ENCODE data around the gene MMP14.

DNA sequence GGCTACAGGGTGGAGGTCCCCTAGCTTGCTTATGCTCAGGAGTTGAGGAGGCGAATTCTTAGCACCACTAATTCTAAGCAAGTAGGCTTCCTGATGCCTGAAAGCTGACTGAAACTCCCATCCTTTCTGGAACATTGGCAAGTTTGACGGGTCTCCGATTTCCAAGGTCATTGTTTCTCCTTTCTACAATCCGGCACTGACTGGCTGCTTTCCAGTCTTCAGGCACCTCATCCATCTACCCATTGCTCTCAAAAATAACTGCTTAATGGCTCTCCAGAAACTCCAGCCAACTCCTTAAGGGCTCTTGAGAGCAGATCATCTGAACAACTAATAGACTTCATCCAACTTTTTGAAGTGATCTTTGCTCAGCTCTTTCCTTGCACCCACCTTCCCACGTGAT lies 60.0 kb downstream of the MMP14 start:
- TF ChIP-seq ZBTB43 (CRISPR knock-in tag; IDR thresholded peaks at IDR 0.05), result no peak
- TF ChIP-seq MAX (CRISPR knock-in tag; IDR thresholded peaks at IDR 0.05), result no peak
- no peak for TF ChIP-seq HMGXB4 (CRISPR knock-in tag; IDR thresholded peaks at IDR 0.05)
- TF ChIP-seq ZNF532 (CRISPR knock-in tag; IDR thresholded peaks at IDR 0.05; ENCODE audit: borderline replicate concordance), result no peak
- no peak for TF ChIP-seq ZNF138 (CRISPR knock-in tag; conservative IDR thresholded peaks at IDR 0.05)
- TF ChIP-seq, protein P1, sequence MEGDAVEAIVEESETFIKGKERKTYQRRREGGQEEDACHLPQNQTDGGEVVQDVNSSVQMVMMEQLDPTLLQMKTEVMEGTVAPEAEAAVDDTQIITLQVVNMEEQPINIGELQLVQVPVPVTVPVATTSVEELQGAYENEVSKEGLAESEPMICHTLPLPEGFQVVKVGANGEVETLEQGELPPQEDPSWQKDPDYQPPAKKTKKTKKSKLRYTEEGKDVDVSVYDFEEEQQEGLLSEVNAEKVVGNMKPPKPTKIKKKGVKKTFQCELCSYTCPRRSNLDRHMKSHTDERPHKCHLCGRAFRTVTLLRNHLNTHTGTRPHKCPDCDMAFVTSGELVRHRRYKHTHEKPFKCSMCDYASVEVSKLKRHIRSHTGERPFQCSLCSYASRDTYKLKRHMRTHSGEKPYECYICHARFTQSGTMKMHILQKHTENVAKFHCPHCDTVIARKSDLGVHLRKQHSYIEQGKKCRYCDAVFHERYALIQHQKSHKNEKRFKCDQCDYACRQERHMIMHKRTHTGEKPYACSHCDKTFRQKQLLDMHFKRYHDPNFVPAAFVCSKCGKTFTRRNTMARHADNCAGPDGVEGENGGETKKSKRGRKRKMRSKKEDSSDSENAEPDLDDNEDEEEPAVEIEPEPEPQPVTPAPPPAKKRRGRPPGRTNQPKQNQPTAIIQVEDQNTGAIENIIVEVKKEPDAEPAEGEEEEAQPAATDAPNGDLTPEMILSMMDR (IDR thresholded peaks at IDR 0.05), result no peak

Data from WTC11 (cell line).